ENCODE results near the gene EFR3B.

DNA sequence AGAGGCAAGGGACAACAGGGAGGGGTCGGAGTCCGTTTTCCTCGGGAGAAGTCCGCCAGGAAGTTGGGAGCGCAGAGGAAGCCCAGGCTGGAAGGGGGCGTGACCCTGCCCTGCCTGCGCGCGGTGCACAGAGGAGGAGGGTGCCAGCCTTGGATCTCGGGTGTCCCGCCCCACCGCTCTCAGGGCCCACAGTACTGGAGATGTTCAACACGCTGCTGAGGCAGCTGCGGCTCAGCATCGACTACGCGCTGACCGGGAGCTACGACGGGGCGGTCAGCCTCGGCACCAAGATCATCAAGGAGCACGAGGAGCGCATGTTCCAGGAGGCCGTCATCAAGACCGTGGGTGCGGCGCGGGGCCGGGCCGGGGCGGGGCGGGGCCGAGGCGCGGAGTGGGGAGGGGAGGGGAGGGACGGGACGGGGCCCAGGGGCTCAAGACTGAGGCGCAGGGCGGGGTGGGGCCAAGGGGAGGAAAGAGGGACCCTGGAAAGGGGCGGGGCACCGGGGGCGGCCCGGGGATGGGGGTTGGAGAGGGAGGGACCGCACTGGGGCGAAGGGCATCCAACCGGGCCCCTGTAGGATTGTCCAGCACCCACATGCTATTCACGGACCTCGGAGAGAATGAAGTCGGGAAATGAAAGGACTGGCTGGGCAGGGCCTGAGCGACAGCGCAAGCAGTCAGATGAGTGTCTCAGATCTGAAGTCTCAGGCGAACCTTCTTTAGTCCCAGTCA is 89.9 kb downstream of the EFR3B start:
- no peak for TF ChIP-seq RELA (CRISPR knock-in tag; IDR thresholded peaks at IDR 0.05; ENCODE audit: borderline replicate concordance)
- no peak for TF ChIP-seq CTCF (IDR thresholded peaks at IDR 0.05)
- no peak for TF ChIP-seq FOXJ3 (CRISPR knock-in tag; IDR thresholded peaks at IDR 0.05; ENCODE audit: borderline replicate concordance)
- TF ChIP-seq CREM (CRISPR knock-in tag; IDR thresholded peaks at IDR 0.05) = no peak
- TF ChIP-seq ELF4 (CRISPR knock-in tag; IDR thresholded peaks at IDR 0.05; ENCODE audit: low read depth) = no peak
- TF ChIP-seq, protein P1, sequence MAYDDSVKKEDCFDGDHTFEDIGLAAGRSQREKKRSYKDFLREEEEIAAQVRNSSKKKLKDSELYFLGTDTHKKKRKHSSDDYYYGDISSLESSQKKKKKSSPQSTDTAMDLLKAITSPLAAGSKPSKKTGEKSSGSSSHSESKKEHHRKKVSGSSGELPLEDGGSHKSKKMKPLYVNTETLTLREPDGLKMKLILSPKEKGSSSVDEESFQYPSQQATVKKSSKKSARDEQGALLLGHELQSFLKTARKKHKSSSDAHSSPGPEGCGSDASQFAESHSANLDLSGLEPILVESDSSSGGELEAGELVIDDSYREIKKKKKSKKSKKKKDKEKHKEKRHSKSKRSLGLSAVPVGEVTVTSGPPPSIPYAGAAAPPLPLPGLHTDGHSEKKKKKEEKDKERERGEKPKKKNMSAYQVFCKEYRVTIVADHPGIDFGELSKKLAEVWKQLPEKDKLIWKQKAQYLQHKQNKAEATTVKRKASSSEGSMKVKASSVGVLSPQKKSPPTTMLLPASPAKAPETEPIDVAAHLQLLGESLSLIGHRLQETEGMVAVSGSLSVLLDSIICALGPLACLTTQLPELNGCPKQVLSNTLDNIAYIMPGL (CRISPR knock-in tag; IDR thresholded peaks at IDR 0.05) = no peak
- TF ChIP-seq, protein P2, sequence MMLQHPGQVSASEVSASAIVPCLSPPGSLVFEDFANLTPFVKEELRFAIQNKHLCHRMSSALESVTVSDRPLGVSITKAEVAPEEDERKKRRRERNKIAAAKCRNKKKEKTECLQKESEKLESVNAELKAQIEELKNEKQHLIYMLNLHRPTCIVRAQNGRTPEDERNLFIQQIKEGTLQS (CRISPR knock-in tag; conservative IDR thresholded peaks at IDR 0.05) = no peak

All from WTC11 (cell line).